ENCODE data around the gene RAE1. TPM values are rescaled to one million over a fixed set of nuclear protein-coding genes. Genes with fewer than 3 reads are reported as not detected.
A peak's percentile ranks its signal among the peaks of the same experiment; 100 is the strongest.

The RAE1 gene
- total RNA-seq, 6 experiments from 2014 or later, result 8.6 to 22.1 (median 11.1) TPM

DNA sequence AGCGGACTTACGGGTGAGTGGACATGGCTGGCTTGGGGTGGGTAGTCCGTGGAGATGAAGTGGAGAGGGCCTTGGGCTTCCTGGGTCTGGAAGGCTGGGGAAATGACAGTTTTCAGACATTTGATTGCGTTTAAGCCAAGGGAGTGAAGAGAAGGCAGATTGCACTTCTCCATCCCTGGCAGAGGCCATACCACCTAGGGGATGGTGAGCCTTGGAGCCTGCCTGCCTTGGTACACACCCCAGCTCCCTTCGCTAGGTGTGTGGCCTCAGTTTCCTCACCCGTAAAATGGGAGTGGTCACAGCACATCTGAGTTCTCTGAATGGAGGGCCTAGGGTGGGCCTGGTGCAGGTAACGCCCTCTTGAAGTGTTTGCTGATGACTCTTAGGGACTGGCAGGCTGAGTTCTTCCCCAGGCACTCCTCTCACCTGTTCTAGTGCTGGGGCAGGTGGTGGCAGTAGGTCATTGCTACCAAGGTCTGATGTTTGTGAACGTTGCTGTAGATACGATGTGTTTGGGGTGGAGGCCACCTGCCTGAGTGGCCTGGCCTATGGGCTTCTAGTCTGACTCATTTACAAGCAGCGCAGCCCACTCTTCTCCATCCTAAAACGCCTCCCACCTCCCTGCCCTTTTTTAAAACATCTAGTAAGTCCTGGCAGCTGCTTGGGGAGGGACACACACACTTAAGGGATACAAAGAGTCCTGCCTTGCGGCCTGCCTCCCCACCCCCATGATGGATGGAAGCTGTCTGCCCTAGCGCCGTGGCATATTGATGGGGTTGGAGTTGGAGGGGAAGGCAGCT lies 42.5 kb downstream of the RAE1 start:
- H3K36me3 ChIP-seq, result no peaks in the 10 kb centered on the region
- peaks cover 0 to 19% (median 0%) of the 10 kb centered on the region in 4 donors for H3K4me1 ChIP-seq
- H3K4me3 ChIP-seq, result no peak overlapping the region
- no peaks in the 10 kb centered on the region for H3K27me3 ChIP-seq
- intact Hi-C loops (cut with DNase I), result no loop called here
- H3K9me3 ChIP-seq, result no peaks in the 10 kb centered on the region
- ATAC-seq (no peak), DNase-seq (peak in 1 of 3 donors; percentile 30)
- no peak for TF ChIP-seq POLR2A (IDR thresholded peaks at IDR 0.05)
- TF ChIP-seq, protein P1, sequence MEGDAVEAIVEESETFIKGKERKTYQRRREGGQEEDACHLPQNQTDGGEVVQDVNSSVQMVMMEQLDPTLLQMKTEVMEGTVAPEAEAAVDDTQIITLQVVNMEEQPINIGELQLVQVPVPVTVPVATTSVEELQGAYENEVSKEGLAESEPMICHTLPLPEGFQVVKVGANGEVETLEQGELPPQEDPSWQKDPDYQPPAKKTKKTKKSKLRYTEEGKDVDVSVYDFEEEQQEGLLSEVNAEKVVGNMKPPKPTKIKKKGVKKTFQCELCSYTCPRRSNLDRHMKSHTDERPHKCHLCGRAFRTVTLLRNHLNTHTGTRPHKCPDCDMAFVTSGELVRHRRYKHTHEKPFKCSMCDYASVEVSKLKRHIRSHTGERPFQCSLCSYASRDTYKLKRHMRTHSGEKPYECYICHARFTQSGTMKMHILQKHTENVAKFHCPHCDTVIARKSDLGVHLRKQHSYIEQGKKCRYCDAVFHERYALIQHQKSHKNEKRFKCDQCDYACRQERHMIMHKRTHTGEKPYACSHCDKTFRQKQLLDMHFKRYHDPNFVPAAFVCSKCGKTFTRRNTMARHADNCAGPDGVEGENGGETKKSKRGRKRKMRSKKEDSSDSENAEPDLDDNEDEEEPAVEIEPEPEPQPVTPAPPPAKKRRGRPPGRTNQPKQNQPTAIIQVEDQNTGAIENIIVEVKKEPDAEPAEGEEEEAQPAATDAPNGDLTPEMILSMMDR (IDR thresholded peaks at IDR 0.05), result no peak
- WGBS (ENCODE audit: insufficient coverage, low coverage, low lambda C conversion rate, missing lambda C conversion rate), result 76% methylated on average over 5 of the region's 14 CpGs
- H3K27ac ChIP-seq, result no peak overlapping the region

DNA sequence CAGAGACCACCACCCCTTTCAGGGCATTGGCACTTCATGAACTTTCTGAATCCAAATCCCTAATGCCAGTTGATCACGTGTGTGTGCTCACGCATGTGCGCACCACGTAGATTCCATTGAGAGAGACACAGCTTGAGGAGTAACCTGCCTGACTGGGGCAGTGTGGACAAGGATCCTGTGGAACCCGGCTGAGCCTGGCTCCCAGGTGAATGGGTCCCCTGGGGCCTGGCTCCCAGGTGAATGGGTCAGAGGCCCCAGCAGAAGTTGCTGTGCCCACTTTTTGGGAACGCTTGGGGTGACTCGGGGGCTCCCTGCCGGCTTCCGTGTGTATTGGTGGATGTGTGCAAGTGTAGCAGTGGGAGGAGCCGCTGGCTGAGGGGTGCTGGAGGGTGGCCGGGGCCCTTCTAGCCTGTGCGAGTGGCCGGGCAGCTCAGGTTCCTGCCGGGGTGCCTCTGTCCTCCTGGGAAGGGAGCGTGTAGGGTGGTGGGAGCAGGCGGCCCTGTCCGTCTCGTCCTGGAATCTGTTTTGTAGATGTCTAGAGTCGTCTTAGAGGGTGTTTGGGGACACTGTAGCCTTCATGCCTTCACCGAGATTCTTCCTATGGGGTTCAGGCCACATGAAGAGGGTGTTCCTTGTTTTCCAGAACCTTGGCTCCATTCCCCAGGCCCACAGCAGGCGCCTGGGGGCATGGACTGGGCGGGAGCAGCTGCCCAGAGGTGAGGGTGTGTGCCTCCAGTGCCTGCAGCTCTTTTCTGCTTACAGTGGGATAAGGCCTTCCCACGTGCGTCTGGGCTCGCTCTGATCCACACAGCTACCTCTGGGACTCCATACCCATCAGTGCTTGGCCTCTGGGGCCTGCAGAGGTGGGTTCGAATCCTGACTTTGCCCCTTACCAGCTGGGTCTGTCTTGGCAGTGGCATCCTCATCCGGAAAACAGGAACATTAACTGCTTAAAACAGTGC lies 43.3 kb downstream of the RAE1 start:
- Histone ChIP-seq H3K4me1 (peaks cover 0 to 18% (median 0%) of the 10 kb centered on the region in 4 donors), H3K36me3 (no peaks in the 10 kb centered on the region), H3K27ac (no peak overlapping the region), H3K4me3 (no peak overlapping the region), H3K27me3 (no peaks in the 10 kb centered on the region), H3K9me3 (no peaks in the 10 kb centered on the region)
- no peak for TF ChIP-seq POLR2A (IDR thresholded peaks at IDR 0.05)
- TF ChIP-seq, protein P1 (IDR thresholded peaks at IDR 0.05), result no peak
- ATAC-seq (no peak), DNase-seq (peak in 2 of 3 donors; percentile 19 to 39)
- WGBS (ENCODE audit: insufficient coverage, low coverage, low lambda C conversion rate, missing lambda C conversion rate), result 80% methylated on average over 4 of the region's 27 CpGs
- intact Hi-C loops (cut with DNase I), result no loop called here

DNA sequence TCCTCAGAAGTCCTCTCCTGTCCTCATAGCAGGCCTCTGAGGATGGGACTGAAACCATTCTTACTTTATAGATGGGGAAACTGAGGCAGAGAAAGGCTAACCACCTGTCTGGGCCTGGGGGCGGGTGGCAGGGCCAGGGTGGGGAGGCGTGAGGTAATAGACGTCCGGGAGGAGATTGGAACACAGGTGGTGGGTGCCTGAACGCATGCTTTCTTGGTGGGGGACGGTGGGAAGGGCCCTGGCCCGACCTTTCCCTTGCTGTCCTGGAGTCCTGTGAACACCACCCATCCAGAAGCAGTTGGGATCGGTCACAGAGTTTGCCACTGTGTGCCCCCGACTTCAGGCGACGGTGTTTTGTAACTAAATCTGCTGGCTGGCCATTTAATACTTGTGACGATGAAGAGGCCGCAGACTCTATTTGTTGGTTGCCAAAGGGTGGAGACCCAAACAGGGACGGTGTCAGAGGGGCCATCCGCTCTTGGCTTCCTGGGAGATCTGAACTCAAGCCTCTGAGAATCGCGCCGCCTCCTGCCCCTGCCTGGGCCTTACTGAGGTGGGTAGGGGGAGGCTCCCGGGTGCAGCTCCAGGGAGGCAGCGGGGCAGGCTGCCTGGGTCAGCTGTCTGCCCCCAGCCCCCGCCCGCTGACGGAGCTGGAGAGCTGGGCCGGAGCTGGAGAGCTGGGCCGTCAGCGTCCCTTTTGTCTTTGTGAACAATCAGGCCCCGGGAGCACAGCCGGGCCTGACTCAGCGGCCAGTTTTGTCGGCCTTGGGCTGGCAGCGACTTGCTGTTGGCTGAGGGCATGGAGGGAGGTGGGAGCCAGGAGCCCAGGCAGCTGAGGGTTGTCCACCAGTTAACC lies 44.3 kb downstream of the RAE1 start:
- H3K27ac ChIP-seq, result no peak overlapping the region
- H3K36me3 ChIP-seq, result no peaks in the 10 kb centered on the region
- H3K4me3 ChIP-seq, result no peak overlapping the region
- H3K9me3 ChIP-seq, result no peaks in the 10 kb centered on the region
- DNase-seq (peak in 2 of 3 donors; percentile 43 to 56), ATAC-seq (no peak)
- H3K4me1 ChIP-seq, result peaks cover 0 to 9% (median 0%) of the 10 kb centered on the region in 4 donors
- no peaks in the 10 kb centered on the region for H3K27me3 ChIP-seq
- 76% methylated on average over 7 of the region's 31 CpGs for WGBS (ENCODE audit: insufficient coverage, low coverage, low lambda C conversion rate, missing lambda C conversion rate)
- no peak for TF ChIP-seq POLR2A (IDR thresholded peaks at IDR 0.05)
- TF ChIP-seq, protein P1 (IDR thresholded peaks at IDR 0.05), result no peak
- intact Hi-C loops (cut with DNase I), result no loop called here

Measured in right lobe of liver (tissue), 6 donors.